NOMO-1 (cell line): Measurements from ENCODE around the gene TAF7L.
"Not testable (repeated sequence)": the region's sequence is repeated elsewhere in the genome, so short reads cannot be mapped to it uniquely, and the experiment has no call there.

Experiments
- DNase-seq, 2 experiments: peaks; one replicate each; lab custom pipeline; 2025; ENCODE audit not compliant: unreplicated experiment in 2 of 2; lab: John Stamatoyannopoulos, UW

TAF7L gene, protein sequence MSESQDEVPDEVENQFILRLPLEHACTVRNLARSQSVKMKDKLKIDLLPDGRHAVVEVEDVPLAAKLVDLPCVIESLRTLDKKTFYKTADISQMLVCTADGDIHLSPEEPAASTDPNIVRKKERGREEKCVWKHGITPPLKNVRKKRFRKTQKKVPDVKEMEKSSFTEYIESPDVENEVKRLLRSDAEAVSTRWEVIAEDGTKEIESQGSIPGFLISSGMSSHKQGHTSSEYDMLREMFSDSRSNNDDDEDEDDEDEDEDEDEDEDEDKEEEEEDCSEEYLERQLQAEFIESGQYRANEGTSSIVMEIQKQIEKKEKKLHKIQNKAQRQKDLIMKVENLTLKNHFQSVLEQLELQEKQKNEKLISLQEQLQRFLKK

DNA sequence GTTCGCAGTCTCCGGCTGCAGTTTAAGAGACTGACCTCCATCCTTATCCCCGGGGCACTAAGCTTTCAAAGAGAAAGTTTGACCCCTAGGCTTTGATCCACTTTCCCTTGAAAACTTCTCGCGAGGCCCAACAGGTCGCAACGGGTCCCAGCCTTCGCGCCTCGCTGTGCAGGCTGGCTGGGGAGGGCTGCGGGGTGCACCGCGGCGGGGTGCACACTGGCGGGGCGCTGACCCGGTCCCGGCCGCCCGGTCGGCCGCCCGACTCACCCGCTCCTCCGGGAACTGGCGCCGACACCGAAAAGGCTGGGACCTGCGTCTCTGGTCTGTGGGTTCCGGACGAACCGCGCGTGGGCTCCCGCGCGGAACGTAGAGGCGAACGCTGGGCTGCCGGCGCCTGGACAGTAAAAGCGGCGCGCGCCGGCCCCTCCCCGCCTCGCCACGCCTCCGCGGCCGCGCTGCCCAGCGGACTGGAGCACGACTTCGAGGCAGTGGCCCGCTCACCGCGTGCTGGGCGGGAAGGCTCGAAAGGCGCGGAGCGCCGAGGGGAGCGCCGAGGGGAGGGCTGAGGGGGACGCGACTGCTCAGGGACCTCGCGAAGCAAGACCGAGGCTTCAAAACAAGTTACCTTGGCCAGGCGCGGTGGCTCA lies at the start of gene TAF7L:
Gene TAF7L, minus strand, starts transcription at position 378 of the 647 bp plus-strand sequence. CDS start 3,791 bp downstream, outside the sequence.
- DNase-seq: no peak

DNA sequence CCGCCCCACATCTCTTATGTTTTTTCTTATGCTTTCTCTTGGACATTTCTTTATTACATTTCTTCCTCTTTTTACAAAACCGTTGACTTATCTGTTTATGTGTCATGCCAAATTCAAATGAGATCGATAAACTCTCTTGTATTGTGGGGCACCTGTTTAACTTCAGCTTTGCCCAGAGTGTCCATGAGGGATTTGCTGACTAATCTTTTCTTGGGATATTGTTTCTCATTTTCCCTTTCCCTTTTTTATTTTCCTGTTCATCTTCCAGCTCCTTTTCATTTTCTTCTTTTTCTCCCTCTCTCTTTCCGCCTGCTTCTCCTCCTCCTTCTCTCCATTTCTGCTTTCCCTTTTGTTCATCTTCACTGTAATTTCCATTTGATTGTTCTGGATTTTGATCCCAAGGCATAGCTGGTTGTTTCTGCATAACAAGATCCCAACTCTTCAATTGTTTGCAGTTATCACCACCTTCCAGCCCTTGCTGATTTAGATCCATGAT lies 46.7 kb upstream of the TAF7L start:
- no peak for DNase-seq

GRCh38 chrX:101334310-101334709 lies 43.2 kb upstream of the TAF7L start:
- not testable (repeated sequence) for DNase-seq

- DNase-seq: not testable (repeated sequence)
Measured at GRCh38 chrX:101326600-101326999, 35.5 kb upstream of the TAF7L start.

GRCh38 chrX:101303790-101304189 lies 12.7 kb upstream of the TAF7L start:
- DNase-seq: no peak

DNA sequence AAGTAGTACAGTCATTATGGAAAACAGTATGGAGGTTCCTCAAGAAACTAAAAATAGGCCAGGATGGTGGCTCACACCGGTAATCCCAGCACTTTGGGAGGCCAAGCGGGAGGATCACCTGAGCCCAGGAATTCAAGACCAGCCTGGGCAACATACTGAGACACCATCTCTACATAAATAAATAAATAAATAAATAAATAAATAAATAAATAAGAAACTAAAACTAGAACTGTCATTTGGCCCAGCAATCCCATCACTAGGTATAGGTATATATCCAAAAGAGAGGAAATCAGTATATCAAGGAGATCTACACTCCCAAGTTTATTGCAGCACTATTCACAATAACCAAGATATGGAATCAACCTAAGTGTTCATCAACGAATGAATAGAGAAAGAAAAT lies 4.5 kb upstream of the TAF7L start:
- not testable (repeated sequence) for DNase-seq

GRCh38 chrX:101287402-101287801 lies 3.7 kb downstream of the TAF7L start:
- DNase-seq: peak in 1 of 2 experiments; percentile 31

DNA sequence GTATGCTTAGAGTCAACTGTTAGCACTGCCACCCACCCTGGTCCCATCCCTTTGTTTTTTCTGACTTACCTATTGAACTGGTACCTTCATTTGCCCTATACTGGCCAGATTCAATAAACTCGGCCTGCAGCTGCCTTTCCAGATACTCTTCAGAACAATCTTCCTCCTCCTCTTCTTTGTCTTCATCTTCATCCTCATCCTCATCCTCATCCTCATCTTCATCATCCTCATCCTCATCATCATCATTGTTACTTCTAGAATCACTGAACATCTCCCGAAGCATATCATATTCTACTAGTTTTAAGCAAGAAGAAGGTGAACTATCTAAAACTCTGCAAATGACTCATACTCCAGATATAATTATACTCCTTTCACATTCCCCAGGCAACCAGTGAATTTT lies 14.9 kb downstream of the TAF7L start:
- DNase-seq: no peak

DNA sequence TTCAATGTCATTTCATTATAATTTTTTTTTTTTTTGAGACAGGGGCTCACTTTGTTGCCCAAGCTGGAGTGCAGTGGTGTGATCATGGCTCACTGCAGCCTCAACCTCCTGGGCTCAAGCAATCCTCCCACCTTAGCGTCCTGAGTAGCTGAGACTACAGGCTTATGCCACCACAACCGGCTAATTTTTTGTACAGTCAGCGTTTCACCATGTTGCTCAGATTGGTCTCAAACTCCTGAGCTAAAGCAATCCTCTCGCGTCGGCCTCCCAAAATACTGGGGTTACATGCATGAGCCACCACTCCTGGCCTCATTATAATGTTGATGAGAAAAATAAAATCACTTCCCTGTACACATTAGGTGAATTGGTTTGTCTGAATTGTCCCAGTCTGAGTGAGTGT lies 16.9 kb downstream of the TAF7L start:
- DNase-seq: no peak

DNA sequence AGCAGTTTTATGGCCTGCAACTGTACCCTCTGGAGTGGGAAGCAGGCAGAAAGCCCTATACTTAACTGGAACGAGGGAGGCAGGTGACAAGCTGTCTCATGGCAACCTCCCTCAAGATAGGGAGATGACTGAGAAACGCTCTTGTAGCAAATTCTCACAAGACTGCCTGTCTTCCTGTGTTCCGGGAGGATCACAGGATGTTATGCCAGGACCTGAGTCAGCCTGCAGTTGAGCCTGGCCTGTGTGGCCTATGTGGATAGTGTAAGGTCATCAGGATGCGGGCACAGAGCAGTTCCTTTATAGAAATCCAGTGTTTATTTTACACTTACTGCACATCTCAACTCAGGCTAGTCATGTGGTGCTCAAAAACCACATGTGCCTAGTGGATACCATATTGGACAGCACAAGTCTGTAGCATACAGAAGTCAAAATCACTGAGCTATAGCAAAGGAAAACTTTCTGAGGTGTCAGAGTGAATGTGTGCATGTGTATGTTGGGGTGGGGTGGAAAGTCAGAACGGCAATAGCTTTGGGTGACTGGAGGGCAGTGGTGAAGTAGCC lies 25.2 kb downstream of the TAF7L start:
- DNase-seq: no peak

DNA sequence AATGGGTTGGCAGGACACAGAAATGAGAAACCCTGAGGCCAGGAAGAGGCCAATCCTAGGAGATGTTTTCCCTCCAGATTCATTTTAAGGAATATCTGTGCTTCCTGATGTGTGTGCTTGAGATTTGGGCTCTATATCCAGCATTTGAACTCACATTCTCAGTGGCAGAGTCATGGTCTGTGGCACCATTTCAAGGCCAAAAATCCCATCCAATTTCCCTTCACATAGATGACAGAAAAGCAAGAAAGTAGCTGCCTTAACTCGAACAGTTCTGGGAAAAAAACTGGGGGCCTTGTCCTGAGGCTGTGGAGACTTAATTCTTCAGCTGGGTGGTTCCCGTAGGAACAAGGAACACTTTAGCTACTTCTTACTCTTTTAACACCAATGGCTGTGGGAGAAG lies 27.4 kb downstream of the TAF7L start:
- DNase-seq: no peak

GRCh38 chrX:101262590-101262989 lies 28.5 kb downstream of the TAF7L start:
- no peak for DNase-seq

GRCh38 chrX:101260435-101260834 lies 30.7 kb downstream of the TAF7L start:
- DNase-seq: no peak

GRCh38 chrX:101258259-101258581 lies 32.9 kb downstream of the TAF7L start:
- DNase-seq: no peak

DNA sequence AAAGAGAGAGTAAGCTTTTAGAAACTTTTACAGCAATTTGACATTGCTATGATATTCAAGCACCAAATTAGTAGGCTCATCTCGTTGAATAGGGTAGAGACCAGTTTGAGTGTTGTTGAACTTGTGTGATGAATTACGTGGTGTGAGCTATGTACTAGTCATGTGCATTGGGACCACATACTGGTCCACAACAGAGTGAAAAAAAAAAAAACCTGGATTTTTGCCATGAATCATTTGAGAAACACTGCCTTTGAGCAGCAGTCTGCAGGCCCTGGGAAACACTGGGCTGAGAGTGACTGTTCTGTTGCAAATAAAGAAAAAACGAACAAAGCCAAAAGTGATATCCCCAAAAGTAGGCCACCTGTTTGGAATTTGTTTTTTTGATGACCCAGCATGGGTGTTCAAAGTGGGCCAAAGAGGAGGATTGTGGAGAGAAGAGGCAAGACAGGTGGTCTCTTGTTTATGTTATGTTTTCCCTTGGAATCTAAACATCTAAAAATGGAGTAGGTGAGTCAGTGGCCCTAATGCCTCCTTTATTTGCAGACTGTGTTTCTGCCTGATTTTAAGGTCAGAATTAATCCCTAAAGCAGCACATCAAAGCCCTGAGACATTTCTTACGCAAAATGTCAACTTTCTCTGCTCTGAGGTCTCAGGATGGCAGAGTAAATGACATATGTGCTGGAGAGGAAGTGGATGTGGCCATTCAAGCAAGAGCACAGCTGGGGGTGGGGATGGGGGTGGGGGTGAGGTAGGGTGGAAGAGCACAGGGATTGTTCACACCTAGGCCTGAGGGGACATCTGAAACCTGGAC lies 33.5 kb downstream of the TAF7L start:
- no peak for DNase-seq

- DNase-seq: no peak
Measured at GRCh38 chrX:101252634-101253033, 38.5 kb downstream of the TAF7L start.

GRCh38 chrX:101241531-101241930 lies 49.6 kb downstream of the TAF7L start:
- no peak for DNase-seq

DNA sequence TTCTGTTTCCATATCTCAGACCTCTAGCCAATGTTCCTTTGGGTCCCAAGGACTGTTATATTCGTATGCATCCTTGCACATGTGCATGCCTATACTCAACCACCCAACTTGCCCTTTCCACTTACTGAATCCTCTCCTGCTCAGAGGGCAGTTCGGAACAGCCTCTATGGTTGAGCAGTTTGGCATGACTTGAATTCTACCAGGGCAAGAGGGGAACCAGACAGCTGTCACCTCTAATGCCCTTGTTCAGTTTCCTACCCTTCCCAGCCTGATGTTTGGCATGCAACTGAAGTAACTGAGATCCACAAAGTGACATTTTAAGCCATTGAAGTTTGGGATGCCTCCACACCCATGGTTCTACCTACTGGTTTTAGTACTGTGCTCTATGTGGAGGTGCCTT lies 54.1 kb downstream of the TAF7L start:
- no peak for DNase-seq

DNA sequence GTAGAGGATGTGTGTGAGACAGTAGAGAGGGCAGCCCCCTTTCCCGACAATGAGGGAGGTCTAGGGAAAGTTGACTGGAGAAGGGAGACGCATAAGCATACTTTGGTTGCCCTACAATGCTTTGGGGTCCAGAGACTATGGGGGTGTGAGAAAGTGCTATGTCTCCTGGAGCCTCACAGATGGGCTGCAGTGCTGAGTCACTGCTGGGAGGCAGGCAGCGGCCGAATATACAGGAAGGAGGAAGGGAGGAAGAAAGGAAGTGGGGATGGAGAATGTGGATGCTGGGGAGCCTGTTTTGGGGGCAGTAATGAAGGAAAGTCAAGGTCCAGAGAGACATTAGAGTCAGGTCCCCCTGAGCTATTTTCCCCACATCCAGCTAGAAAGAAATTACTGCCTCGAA lies 58.8 kb downstream of the TAF7L start:
- DNase-seq: no peak

- no peak for DNase-seq
Measured at GRCh38 chrX:101231080-101231479, 60.1 kb downstream of the TAF7L start.

- DNase-seq: no peak
Measured at GRCh38 chrX:101230636-101231035, 60.5 kb downstream of the TAF7L start.
